ENCODE data around the gene PLEKHB2.
"Not testable (repeated sequence)": the region's sequence is repeated elsewhere in the genome, so short reads cannot be mapped to it uniquely, and the experiment has no call there.

The PLEKHB2 gene

GRCh38 chr2:131146231-131146630 is 41.1 kb downstream of the PLEKHB2 start:
- no peak for DNase-seq

DNA sequence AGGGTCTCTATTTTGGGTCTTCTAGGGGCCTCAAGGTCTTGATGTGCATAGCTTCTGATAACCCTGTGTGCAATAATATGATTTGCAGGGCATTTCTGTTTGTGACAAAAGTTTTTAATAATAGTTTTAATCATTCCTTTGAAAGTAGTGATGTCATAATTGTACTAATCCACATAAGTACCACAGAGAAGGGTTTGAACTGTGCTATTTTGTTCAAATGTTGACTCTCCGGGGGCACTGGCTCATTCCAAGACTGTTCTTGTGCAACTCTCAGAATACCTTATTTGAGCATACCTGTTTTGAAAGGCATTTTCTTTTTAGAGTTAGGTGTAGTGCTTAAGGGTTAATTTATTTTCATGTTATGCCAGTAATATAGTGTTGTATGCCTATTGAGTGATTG is 41.6 kb downstream of the PLEKHB2 start:
- DNase-seq: no peak

DNA sequence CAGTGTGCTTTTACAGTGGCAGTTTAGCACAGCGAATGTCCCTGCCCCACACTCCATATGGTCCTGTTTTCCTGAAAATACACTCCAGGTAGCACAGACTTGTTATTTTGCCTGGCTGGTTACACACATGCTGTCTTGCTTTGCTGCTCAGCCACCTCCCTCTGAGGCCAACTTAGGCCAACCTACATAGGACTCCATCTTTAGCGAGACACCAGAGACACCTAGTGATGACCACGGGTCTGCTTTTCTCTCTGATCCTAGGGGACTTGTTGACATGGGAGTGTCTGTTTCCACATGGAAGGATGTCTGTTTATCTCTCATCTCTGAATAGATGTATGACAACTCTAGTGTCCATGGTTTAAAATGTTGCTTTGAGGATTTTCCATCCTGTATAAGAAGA is 43.3 kb downstream of the PLEKHB2 start:
- DNase-seq: no peak

GRCh38 chr2:131150109-131150508 is 45.0 kb downstream of the PLEKHB2 start:
- DNase-seq: not testable (repeated sequence)

DNA sequence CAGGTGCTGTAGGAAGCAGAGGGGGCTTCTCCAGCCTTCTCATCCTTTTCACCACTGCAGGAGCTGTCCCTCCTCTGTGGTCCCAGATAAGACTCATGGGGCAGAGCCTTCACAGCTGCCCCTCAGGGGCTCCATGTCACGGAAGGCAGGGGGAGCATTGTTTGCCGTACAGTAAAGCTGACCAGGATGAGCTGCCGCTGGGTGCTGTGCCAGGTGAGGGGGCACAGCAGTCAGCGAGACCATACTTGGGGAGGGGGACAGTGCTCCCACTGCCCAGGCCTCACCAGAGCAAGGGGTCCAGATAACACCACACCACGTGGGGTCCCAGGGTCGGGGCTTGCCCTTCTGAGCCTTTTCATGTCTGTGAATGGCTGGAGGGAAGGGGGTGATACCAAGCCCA is 46.3 kb downstream of the PLEKHB2 start:
- DNase-seq: no peak

GRCh38 chr2:131152074-131152473 is 46.9 kb downstream of the PLEKHB2 start:
- DNase-seq: no peak

DNA sequence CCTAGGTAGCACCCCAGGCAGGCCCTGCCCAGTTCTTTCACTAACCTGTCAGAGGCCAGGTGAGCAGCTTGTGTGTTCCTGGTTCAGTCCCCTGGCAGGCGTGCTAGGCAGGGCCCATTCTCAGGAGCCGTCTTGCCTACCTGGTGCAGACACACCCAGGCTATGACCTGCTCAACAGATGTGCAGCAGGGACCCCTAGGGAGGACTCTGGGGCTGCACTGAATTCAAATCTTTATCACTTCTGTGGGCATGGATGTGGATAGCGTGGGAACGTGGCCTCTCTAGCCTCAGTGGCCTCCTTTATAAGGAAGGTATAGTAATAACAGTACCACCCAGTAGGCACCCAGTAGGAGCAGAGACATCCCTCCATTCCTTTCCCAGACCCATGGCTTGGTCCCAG is 48.4 kb downstream of the PLEKHB2 start:
- no peak for DNase-seq

GRCh38 chr2:131154071-131154531 is 49.0 kb downstream of the PLEKHB2 start:
- DNase-seq: peak; percentile 38 to 43

- no peak for DNase-seq
These were observed 49.5 kb downstream of the PLEKHB2 start for GRCh38 chr2:131154647-131155046.

GRCh38 chr2:131155208-131155855 is 50.2 kb downstream of the PLEKHB2 start:
- DNase-seq: no peak

DNA sequence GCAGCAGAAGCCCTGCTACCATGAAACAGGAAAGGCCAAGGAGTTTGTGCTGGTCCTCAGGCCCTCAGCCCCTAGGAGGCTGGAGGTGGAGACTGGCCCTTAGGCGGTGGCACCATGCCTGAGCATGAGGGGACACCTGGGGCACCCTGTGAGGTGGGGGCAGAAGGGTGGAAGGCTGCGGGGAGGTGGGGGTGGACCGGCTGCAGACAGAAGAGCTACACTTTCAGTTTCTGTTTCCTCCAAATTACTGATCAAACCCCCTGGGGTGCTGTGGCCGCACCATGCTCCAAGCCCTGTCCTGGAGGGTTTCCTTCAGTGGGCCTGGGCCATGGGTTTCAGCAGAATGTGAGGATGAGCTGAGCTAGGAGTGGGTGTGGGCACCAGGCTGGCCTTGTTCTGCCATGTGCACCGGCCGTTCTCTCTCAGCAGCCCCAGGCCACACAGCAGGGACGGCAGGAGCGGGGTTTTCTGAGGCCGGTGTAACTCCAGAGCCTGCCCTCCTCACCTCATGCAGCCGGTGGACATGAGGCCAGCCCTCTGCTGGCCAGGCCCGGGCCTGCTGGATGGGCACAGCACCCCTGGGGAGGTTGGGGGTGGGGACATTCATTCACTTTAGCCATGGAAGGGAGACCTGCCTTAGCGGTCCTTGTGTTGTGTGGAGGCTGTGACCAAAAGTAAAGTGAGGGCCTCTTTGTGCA is 51.5 kb downstream of the PLEKHB2 start:
- no peak for DNase-seq

- DNase-seq: not testable (repeated sequence)
These were observed 60.4 kb downstream of the PLEKHB2 start for GRCh38 chr2:131165562-131165961.

GRCh38 chr2:131168538-131168937 is 63.4 kb downstream of the PLEKHB2 start:
- DNase-seq: no peak

DNA sequence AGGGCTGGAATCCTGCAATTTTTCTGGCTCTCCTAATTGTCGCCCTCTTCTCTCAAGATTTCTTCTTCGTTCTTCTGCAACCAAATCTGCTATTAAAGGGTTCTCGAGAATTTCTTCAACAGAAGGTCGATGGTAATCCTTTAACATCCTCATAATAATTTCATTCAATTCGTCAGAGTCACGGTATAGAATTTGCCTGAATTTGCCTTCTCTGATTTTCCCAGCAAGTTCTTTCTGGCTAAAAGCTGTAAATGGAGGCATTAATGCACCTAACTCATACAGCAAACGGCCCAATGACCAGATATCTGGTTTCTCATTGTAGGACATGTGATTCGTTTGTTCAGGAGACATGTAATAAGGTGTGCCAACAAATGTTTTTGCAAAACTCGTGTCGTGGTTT is 72.9 kb downstream of the PLEKHB2 start:
- not testable (repeated sequence) for DNase-seq

DNA sequence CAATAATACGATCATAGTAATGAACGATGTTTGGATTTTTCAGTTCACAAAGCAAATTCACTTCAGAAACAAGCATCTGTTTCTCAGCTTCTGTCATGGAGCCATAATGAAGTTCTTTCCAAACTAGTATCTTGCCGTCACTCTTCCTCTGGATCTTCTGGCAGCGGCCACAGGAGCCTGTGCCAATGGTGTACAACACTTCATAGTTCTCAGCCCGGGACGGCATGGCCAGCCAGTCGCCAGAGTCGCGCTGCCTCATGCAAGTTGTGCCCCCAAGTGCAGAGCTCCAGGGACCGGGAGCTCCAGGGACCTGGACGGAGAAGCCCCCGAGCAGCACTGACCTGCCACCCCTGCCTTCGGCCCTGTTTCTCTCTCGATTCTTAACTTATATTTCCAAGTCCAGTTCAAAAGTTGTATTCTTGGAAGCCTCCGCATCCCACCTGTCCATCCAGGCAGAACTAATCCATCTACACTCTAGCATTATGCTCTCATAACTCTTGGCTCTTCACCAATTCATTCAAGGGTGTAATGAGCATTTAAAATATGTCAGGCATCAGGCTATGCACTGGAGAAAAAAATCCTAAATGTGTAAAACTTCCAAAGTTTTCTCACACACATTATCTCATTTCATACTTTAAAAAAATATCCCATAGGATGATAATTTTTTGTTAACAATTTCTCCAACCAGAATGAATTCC is 73.7 kb downstream of the PLEKHB2 start:
- DNase-seq: not testable (repeated sequence)

DNA sequence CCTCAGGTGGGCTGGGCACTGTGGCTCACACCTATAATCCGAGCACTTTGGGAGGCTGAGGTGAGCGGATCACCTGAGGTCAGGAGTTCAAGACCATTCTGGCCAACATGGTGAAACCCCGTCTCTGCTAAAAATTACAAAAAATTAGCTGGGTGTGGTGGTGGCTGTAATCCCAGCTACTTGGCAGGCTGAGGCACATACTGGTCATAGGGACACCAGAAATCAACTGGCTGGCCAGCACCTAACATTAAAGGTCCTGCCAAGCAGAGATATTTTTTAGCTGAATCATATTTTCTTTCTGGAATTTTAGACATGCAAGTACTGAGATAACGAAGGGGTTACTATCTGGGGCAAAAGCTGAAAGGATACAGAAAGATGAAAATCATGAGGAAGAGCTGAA is 76.3 kb downstream of the PLEKHB2 start:
- not testable (repeated sequence) for DNase-seq

DNA sequence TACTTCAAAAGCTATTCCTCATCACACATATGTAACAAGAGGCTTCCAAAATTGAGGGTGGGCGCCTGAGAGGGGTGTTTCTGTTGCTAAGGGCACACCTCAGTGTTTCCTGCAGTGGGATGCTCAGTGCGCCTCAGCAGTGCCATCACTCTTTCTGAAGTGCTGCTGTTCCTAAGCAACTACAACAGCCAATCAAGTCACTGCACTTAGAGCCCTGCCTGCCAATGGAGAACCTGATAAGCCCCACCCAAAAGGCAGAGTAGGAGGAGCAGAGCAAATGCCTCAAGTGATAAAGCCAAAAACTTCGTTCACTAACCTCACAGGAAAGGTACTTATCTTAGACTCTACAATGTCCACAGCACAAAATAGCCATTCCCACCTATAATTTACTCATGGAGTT is 88.3 kb downstream of the PLEKHB2 start:
- not testable (repeated sequence) for DNase-seq

DNA sequence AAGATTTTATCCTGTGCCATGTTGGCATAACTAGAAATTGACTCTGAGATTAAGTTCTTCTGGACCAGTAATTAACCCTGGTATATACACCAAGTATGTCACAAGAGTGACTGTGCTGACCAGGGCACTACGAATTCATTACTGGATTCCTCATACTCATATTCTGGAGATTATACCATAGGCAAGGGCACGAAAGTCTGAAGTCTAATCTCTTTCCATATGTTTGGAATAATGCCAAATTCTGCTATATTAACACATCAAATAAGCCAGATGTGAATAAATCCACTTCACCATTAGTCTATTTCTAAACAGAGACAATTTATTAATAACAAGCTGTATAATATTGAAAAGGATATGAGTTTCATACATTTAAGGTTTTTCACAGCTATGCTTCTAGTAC is 91.0 kb downstream of the PLEKHB2 start:
- not testable (repeated sequence) for DNase-seq

Data from SHP77 (cell line).